GM11168 (cell line): Measurements from ENCODE around the gene TRPM1.

Source experiments
- in situ Hi-C: fragments of 300-500 bp; cut with MboI; formaldehyde crosslinking; loops from one replicate; pipeline ENCODE4 v1.12.0; 2022; ENCODE audit warnings: low sequenced_read_pairs; ENCODE audit not compliant: unreplicated experiment

Gene TRPM1

DNA sequence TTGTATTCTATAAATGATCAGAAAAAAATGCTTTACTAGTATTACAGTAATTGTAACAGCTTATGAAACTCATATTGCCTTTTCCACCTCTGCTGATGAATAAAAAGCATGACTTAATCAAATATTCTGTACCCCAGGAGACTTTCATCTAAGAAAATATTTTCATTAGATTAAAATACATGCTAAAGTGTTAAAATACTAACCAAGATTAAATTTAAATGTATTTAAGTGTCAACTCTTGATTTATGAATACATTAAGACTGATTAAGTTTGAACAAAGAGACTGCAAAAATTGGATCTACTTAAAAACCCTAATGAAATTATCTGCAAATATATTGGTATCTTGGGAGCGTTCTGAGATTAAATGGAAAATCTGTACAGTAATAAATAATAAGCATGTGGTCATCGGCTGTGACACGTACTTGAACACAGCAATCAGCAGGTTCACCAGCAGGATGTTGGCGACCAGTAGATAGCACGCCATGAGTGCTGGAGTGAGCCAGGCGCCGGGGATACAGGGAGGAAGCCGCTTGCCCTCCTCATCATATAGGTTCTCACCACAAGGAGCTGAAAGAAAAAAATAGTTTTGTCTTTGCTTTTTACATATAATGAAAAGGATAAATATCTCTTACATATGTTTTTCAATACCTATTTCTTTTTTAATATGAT, 73.5 kb downstream of the TRPM1 start:
- in situ Hi-C loops = no loop called here

GRCh38 chr15:31025996-31026395, 75.5 kb downstream of the TRPM1 start:
- in situ Hi-C loops = no loop called here

DNA sequence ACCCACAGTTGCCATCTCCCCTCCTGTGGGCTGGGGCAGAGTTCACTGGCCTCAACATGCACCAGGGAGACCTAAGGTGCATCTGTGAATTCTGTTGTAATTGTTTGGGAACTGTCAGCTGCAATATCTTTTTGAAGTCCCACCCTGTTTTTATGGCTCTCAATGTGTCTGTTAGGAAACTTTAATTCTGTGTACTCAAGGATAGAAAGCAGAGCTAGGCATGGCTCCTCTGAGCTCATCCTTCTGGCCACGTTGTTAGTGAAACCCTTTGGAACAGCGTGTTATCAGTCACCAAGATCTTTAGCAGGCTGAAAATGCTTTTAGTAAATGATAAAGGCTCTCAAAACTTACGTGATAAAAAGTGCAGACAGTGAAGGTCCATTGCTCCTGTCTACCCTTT, 76.5 kb downstream of the TRPM1 start:
- in situ Hi-C loops = no loop called here

GRCh38 chr15:31024330-31024729, 77.2 kb downstream of the TRPM1 start:
- in situ Hi-C loops = no loop called here

GRCh38 chr15:31023841-31024240, 77.7 kb downstream of the TRPM1 start:
- in situ Hi-C loops = no loop called here

DNA sequence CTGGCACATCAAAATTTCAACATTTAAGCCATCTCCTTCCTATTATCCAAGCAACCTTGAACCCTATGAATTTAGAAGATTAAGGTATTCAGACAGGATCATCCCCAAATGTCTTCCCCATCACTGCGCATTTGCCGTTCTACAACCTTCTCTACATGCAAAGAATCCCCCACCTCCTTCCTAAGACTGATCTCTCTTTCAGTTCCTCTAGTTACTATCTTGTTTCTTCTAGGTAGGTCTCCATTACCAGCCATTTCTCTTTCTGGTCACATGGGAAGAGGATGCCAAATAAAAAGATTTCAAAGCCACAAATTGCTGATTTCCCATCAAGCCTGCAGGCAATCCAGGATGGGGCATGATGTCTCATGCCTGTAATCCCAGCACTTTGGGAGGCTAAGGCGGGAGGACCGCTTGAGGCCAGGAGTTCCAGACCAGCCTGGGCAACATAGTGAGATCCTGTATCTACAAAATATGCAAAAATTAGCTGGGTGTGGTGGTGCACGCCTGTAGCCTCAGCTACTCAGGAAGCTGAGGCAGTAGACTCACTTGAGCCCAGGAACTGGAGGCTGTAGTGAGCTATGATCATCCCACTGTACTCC, 80.4 kb downstream of the TRPM1 start:
- in situ Hi-C loops = no loop called here

GRCh38 chr15:31020542-31020941, 81.0 kb downstream of the TRPM1 start:
- in situ Hi-C loops = no loop called here

GRCh38 chr15:31019986-31020385, 81.5 kb downstream of the TRPM1 start:
- in situ Hi-C loops = no loop called here

- in situ Hi-C loops = no loop called here
Measured at GRCh38 chr15:31017311-31017710, 84.2 kb downstream of the TRPM1 start.

DNA sequence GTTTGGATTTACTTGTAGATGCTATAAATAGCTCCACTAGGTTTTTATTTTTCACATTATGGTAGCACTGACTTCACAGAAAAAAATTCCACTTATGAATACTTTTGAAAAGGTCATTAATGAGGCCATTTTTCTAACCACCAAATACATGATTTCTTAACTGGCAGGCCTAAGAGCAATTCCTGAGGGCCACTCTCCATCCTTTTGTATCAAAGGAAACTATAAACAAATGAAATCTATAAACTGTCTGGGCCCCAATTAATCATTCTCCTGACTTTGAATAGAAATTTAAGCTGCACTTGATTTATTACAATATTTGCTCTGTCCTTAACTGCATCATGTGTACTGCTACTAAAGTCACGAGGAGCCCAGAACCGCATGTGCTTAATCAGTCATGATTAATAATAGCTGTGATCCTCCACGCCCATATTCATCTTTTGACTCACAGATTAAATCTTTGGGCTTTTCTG, 85.0 kb downstream of the TRPM1 start:
- in situ Hi-C loops = no loop called here

DNA sequence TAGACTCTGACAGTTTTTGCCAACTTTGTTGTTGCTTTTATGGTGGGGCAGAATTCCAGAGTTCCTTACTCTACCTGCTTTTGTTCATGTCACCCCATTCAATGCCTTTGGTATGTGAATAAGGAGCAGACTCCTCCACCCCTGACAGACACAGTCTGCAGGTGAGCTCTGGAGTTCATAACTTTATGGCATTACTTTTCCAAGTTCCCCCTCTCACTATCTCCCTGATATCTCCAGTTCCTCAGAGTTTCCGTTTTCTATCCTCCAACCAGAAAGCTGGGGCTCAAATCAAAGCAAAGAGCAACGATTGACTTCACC, 87.0 kb downstream of the TRPM1 start:
- in situ Hi-C loops = no loop called here

- in situ Hi-C loops = no loop called here
Measured at GRCh38 chr15:31013863-31014607, 87.5 kb downstream of the TRPM1 start.

GRCh38 chr15:31012455-31012854, 89.1 kb downstream of the TRPM1 start:
- in situ Hi-C loops = no loop called here

GRCh38 chr15:31010036-31010435, 91.5 kb downstream of the TRPM1 start:
- in situ Hi-C loops = no loop called here

- in situ Hi-C loops = no loop called here
Measured at GRCh38 chr15:31005660-31006059, 95.9 kb downstream of the TRPM1 start.

DNA sequence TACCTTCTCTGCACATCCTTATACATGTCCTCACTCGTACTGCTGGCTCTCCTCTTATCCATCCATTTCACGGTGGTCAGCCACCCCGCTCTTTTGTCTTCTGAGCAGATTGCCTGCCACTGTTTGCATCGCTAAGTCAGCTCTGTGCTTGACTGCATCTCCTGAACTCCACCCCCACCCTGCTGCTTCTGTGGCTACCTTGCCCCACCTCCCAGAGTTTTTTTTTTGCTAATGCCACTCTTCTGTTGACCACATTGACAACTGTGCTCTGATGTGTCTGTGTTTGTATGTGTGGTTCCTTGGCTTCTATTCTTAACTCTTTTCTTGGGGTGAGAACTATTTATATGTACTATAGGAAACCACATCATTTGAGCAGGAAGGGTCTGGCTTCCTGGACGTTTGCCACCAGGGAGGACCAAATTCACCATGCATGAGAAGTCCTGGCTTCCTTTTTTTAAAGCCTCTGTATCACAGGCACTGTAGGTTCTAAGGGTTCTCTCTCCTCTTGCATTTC, 97.2 kb downstream of the TRPM1 start:
- in situ Hi-C loops = no loop called here

DNA sequence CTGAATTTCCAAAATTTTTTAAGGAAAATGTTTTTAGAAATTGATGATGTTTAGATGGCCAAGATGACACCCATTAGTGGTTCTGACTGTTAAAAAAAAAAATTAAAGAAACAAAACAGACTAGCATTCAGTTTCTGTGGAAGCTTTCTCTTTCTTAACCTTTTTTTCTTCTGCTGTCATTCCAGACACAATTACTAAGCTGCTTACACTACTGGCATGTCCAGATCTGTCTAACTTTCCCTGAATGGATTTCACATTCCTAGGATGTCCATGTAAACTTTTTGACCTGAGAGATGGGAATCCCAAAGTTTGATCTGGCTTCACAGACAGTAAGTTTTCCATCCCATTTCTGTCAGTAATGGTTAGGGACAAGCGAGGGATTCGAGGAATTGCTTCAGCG, 99.8 kb downstream of the TRPM1 start:
- in situ Hi-C loops = no loop called here

DNA sequence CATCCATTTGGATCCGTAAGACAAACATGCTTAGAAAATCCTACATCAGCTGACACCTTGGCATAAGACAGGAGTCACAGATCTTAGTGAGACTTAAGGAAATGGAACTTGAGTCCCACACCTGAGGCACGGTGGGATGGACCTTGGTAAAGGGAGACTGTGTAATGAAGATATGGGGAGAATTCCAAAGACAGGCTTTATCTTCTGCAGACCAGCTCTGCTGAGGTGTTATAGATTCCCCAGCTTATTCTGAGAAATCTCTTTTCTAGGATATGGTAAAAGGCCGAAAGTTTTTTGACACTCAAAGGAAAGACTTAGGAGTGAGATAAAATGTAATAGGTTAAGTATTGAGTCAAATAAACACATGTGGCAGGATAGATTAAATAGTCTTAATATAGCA, 101.8 kb downstream of the TRPM1 start:
- in situ Hi-C loops = no loop called here

GRCh38 chr15:30997270-30997669, 104.3 kb downstream of the TRPM1 start:
- in situ Hi-C loops = no loop called here

- in situ Hi-C loops = no loop called here
Measured at GRCh38 chr15:30992249-30992864, 109.2 kb downstream of the TRPM1 start.
